Fibroblast of skin of back (primary cell): ENCODE data around the gene ACTR3.

Source experiments
- DNase-seq: peaks from one replicate; pipeline ENCODE4 v3.0.0-alpha.2; 2013

The ACTR3 gene

GRCh38 chr2:113876503-113877387 lies 13.1 kb upstream of the ACTR3 start:
- DNase-seq = no peak

- DNase-seq = peak; percentile 55
These were observed 11.9 kb upstream of the ACTR3 start for GRCh38 chr2:113877711-113878598.

DNA sequence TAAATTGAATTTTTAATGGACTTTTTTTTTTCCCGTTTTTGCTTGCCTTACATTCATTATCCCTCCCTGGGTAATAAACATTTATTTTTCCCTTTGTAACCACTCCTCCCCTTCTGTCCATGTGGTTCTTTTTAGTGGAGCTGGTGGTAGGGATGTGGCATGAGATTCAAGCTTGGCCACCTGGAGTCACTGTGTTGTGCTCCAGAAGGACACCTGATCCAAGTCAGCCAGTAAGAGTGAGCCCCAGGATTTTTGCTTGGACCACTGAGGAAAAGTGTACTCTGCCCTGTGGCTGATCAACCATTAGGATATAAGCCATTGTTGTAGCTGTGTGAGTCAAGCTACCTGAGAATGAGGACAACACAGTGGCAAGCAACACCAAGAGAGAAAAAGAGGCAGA lies 11.1 kb upstream of the ACTR3 start:
- no peak for DNase-seq

DNA sequence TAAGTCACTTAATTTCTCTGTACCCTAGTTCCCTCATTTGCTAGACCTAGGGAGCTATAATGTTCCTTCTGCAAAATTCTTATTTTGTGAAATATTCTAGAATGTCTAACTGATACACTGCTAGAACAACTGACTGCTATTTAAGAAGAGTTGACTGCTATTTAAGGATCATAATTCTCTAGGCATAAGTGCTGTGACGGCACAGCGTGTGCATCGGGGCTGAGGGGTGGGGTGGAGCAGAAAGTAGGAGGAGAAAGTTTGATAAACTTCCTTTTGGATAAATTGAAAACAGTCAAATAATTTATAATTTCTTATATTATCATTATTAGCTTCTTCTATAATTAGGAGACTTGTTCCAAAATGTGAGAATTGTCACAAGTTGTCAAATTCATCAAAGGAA lies 10.4 kb upstream of the ACTR3 start:
- DNase-seq = no peak

- peak; percentile 94 for DNase-seq
These were observed 3.3 kb upstream of the ACTR3 start for GRCh38 chr2:113886479-113887008.

DNA sequence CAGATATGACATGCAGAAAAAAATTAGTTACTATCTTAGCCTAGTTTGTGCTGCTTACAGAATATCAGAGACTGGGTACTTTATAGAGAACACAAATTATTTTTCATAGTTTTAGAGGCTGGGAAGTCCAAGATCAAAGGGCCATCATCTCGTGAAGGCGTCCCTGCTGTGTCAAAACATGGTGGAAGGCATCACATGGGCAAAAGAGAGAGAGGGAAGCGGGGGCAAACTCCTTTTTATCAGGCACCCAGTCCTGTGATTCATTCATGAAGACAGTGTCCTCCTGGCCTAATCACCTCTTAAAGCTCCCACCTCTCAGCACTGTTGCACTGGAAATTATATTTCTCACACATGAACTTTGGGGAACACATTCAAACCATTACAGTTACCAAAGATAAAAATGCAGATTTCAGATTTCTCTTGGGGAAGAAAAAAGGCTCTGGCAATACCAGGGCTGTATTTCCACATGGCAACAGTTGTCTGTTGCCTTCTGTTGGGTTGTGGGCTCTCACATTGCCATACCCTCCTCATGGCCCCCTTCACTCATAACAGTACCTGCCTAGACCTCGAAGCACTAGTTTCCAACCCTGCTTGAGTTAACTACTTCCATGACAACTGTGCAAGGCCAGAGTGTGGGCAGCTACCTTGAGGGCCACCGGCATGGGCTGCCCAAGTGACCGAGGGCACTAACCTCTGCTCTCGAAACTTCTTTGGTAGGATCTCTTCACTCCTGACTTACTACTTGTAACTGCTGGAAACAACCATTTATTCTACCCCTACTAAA lies 2.7 kb upstream of the ACTR3 start:
- DNase-seq = no peak

GRCh38 chr2:113888641-113889470 lies 1.0 kb upstream of the ACTR3 start:
- no peak for DNase-seq

- peak; percentile 85 for DNase-seq
These were observed 655 bp downstream of the ACTR3 start for GRCh38 chr2:113890253-113891235.

DNA sequence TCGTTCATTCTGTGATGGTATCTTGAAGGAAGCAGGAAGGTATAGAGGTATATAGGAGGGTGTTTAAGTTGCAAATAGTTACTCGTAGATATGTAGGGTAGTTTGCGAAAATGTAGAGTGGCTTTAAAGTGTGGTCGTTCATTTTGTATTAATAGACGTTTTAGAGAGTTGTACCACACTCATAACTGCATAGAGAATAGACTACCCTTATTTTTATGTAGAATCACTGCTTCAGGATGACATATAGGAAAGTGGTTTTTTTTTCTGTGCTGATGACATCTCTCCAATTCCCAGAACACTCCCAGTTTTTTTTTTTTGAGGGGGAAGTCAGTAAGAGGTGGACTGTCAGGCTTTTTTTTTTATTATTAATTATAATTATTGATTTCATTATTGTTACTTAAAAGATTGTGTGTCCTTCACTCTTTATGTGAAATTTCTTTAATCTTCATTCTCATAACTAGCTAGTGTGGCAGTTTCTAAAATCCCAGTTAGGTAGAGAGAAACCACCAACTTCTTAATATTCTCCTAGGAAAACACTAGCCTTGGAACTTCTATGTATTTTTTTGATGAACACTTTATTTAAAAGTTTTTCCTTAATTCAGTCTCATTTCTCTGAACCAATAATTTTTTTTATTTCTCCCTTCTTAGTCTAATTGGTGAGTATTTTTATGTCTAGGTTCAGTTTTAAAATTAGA lies 1.5 kb downstream of the ACTR3 start:
- peak; percentile 53 for DNase-seq

DNA sequence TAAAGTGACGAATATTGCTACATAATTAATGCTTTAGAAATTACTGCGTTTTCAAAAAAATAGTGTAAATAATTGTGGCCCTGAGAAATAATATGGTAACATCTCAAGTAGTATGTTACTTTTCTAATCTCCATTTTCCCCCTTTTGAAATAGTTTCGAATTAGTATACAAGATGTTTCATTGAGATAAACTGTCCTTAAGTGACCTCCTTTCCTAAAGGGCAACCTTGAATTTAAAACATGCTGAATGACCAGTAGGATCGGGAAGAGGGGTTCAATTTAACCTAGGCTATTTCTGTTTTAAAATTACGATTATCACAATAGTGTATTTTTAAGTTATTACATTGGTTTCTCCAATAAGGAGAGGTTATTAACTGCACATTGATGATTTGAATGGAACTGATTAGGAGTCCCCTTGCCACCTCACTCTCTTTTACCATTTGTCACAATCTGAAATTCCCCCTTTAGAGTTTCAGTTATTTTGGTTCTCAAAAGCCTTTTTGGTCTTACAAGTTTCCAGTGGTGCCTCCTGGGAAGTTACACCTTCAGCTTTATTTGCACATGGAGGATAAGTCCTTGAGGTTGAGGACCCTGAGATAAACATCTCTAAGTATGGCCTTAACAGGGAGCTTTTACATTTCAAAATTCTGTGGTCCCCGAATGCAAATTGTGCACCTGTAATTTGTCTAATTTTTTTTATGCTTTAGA lies 2.3 kb downstream of the ACTR3 start:
- DNase-seq = no peak

GRCh38 chr2:113894156-113894743 lies 4.4 kb downstream of the ACTR3 start:
- DNase-seq = peak; percentile 89

DNA sequence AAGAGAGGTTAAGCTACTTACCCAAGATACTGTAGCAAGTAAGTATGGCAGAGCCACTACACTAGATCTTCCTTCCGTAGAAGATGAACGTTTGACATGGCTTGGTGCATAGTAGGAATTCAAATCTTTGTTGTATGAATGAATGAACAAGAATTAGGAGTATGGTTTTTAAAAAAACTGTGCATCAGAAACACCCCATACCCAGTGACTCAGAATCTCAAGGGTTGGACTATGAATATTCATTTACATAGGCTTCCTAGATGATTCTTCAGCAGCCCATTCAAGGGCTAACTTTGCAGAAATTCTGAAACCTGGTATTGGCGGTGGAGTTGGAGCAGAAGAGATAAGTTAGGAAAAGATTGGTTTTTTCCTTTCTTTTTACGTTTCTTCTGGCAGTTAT lies 5.4 kb downstream of the ACTR3 start:
- DNase-seq = peak; percentile 34

GRCh38 chr2:113895819-113896563 lies 6.1 kb downstream of the ACTR3 start:
- DNase-seq = no peak

- peak; percentile 17 for DNase-seq
These were observed 6.9 kb downstream of the ACTR3 start for GRCh38 chr2:113896791-113897190.

GRCh38 chr2:113898081-113898480 lies 8.2 kb downstream of the ACTR3 start:
- no peak for DNase-seq

DNA sequence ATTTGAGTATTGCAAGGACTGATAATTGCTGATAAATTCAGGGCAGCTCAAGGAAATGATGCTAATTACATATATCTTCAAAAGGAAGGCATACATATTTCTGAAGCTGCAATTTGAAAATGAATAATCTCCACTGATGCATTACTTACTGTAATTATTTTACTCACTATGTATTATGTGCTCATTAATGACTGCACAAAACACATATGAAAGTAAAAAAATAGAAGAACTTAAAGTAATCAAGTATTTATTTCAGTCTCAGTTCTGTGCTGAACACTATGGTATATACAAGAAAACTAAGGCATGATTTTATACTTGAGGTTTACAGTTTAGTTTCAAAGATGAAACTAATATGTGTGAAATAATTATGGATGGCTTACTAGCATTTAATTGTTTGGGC lies 9.3 kb downstream of the ACTR3 start:
- no peak for DNase-seq

DNA sequence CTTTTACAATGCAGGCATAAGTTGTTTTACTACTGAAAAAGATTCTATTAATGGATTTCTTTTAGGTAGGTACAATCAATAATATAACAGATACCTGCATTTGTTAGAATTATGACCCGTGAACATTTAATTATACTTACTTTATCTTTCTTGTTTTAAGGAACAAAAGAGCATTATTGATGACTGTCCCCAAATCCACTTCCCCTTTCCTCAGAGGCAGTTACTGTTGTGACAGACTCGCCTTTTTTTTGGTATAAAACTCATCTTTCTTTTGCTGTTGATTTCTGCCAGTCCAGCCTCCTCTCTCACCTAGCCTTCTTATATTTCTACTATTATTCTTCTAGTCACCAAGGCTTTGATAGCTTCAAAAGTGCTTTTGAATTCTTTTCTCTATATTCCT lies 12.1 kb downstream of the ACTR3 start:
- no peak for DNase-seq

GRCh38 chr2:113905886-113906285 lies 16.0 kb downstream of the ACTR3 start:
- DNase-seq = no peak
